RWPE1 (cell line): ENCODE measurements around the gene BPHL.
A peak's percentile ranks its signal among the peaks of the same experiment; 100 is the strongest.
"Not testable (repeated sequence)": the region's sequence is repeated elsewhere in the genome, so short reads cannot be mapped to it uniquely, and the experiment has no call there.

ENCODE experiments used
- CTCF ChIA-PET: fragments of 350-600 bp; sonication (Branson Sonifier 250); formaldehyde crosslinking; extraction: SDS; loops from one replicate; lab custom pipeline; 2021; lab: Yijun Ruan, JAX
- POLR2A ChIA-PET: fragments of 400-600 bp; formaldehyde crosslinking; extraction: SDS; loops from one replicate; lab custom pipeline; 2020; ENCODE audit warnings: antibody characterized with exemption; ENCODE audit not compliant: low non-redundant PET; lab: Yijun Ruan, JAX
- DNase-seq: peaks from one replicate; pipeline ENCODE4 v3.0.0; 2012; ENCODE audit warnings: low spot score
- H3K27ac ChIP-seq: fragments of 450-650 bp; 2 replicates; pipeline ENCODE4 v1.5.1; 2017
- TF ChIP-seq, protein P1 (sequence below): fragments of 450-650 bp; conservative IDR thresholded peaks from 2 replicates; pipeline ENCODE4 v1.5.1; 2017; ENCODE audit warnings: low read depth, mild to moderate bottlenecking

Gene BPHL

DNA sequence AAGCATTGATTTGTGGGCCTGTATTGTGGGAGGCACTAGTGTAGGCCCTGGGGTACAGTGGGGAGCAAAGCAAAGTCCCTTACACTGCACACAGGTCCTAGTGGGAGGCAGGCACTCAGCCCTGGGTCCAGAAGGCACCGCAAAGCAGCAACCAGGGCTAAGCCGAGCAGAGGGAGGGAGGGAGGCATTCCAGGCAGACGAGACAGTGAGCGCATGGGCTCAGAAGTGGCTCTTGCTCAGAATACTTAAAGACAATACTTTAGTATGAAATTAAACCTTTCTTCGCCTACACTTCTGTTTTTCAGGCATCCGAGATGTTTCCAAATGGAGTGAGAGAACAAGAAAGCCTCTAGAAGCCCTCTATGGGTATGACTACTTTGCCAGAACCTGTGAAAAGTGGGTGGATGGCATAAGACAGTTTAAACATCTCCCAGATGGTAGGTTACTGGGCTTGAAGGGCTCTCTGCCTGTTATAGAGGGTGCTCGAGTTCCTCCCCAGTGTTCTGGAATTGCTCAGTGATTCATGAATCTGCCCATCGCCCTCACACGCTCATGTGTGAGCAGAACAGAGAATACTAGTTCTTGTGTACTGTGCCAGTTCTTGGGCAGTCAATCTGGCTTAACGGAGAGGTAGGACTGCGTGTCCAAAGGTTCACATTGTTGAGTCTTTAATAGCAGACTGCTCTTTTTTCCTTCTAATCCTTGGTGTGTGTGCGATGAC, 18.7 kb downstream of the BPHL start:
- ChIA-PET POLR2A (no interaction called here), CTCF (no interaction called here)
- DNase-seq, result no peak
- TF ChIP-seq, protein P1, sequence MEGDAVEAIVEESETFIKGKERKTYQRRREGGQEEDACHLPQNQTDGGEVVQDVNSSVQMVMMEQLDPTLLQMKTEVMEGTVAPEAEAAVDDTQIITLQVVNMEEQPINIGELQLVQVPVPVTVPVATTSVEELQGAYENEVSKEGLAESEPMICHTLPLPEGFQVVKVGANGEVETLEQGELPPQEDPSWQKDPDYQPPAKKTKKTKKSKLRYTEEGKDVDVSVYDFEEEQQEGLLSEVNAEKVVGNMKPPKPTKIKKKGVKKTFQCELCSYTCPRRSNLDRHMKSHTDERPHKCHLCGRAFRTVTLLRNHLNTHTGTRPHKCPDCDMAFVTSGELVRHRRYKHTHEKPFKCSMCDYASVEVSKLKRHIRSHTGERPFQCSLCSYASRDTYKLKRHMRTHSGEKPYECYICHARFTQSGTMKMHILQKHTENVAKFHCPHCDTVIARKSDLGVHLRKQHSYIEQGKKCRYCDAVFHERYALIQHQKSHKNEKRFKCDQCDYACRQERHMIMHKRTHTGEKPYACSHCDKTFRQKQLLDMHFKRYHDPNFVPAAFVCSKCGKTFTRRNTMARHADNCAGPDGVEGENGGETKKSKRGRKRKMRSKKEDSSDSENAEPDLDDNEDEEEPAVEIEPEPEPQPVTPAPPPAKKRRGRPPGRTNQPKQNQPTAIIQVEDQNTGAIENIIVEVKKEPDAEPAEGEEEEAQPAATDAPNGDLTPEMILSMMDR, result no peak
- 0 out of 2 replicates have a peak overlapping the region, but pooled peaks have one; percentile 11 for H3K27ac ChIP-seq

GRCh38 chr6:3137873-3138272, 19.4 kb downstream of the BPHL start:
- DNase-seq, POLR2A ChIA-PET, CTCF ChIA-PET: not testable (repeated sequence)
- peak overlapping the region; percentile 68 for H3K27ac ChIP-seq

GRCh38 chr6:3138341-3138740, 19.8 kb downstream of the BPHL start:
- peak; percentile 51 for DNase-seq
- TF ChIP-seq, protein P1, result no peak
- CTCF ChIA-PET, result interaction anchor here (1.4 kb wide), 1 partner anchor 113 kb away, joined by 4 read pairs; no protein-coding TSS in a partner anchor
- POLR2A ChIA-PET, result interaction anchor here (0.9 kb wide), 1 partner anchor 19 kb away, joined by 3 read pairs; the partner anchor contains the start of gene TUBB2A
- peak overlapping the region; percentile 88 for H3K27ac ChIP-seq

GRCh38 chr6:3139090-3139903, 20.8 kb downstream of the BPHL start:
- H3K27ac ChIP-seq, result peak overlapping the region; percentile 88
- TF ChIP-seq, protein P1, result no peak
- ChIA-PET CTCF (interaction anchor here (0.7 to 1.4 kb wide), 4 partner anchors 9 to 112 kb away, joined by 3 to 4 read pairs (median 3); no protein-coding TSS in a partner anchor), POLR2A (interaction anchor here (0.9 kb wide), 1 partner anchor 18 kb away, joined by 3 read pairs; the partner anchor contains the start of gene TUBB2A)
- peak; percentile 79 for DNase-seq

DNA sequence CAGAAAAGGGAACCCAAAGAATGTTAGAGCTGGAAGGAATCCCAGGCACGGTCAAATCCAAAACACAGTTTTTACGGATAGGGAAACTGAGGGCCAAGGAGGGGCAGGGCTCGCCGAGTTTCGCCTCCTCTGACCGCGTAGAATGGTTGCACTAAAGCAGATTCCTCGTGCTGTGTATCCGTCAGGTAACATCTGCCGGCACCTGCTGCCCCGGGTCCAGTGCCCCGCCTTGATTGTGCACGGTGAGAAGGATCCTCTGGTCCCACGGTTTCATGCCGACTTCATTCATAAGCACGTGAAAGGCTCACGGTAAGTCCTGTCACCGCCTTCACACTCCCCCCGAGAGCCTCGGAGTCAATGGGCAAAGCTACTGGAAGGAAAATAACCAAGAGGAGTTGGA, 21.7 kb downstream of the BPHL start:
- CTCF ChIA-PET, result interaction anchor here (0.7 to 1.2 kb wide), 3 partner anchors 8 to 18 kb away, joined by 3 read pairs; no protein-coding TSS in a partner anchor

GRCh38 chr6:3142536-3142935, 24.0 kb downstream of the BPHL start:
- no peak for DNase-seq
- TF ChIP-seq, protein P1, result no peak
- H3K27ac ChIP-seq, result no peak overlapping the region
- CTCF ChIA-PET, result interaction anchor here (0.7 kb wide), 1 partner anchor 826 kb away, joined by 3 read pairs; no protein-coding TSS in a partner anchor
- POLR2A ChIA-PET, result no interaction called here

More for the DNA sequence above, 21.7 kb downstream of the BPHL start:
- peak overlapping the region; percentile 88 for H3K27ac ChIP-seq
- TF ChIP-seq, protein P1, result no peak
- no peak for DNase-seq
- POLR2A ChIA-PET, result no interaction called here
